HG03097 (cell line): Measurements from ENCODE around the gene OBSCN.
"Not testable (repeated sequence)": the region's sequence is repeated elsewhere in the genome, so short reads cannot be mapped to it uniquely, and the experiment has no call there.

Source experiments
- ATAC-seq: cut with Tn5 transposase; IDR thresholded peaks from one replicate; pipeline ENCODE4 v1.9.1; 2021; ENCODE audit not compliant: unreplicated experiment, low FRiP score

Gene OBSCN

GRCh38 chr1:228249513-228250305 lies 41.9 kb downstream of the OBSCN start:
- ATAC-seq: no peak

- ATAC-seq: not testable (repeated sequence)
These were observed 44.6 kb downstream of the OBSCN start for GRCh38 chr1:228252476-228252875.

GRCh38 chr1:228256626-228257375 lies 49.0 kb downstream of the OBSCN start:
- no peak for ATAC-seq

- ATAC-seq: no peak
These were observed 50.6 kb downstream of the OBSCN start for GRCh38 chr1:228258486-228258885.

- ATAC-seq: no peak
These were observed 51.6 kb downstream of the OBSCN start for GRCh38 chr1:228259368-228259894.

- no peak for ATAC-seq
These were observed 52.1 kb downstream of the OBSCN start for GRCh38 chr1:228259951-228260350.

- ATAC-seq: no peak
These were observed 53.9 kb downstream of the OBSCN start for GRCh38 chr1:228261706-228262105.

GRCh38 chr1:228262475-228262874 lies 54.6 kb downstream of the OBSCN start:
- ATAC-seq: no peak

- no peak for ATAC-seq
These were observed 55.8 kb downstream of the OBSCN start for GRCh38 chr1:228263636-228264035.

GRCh38 chr1:228264090-228264829 lies 56.4 kb downstream of the OBSCN start:
- no peak for ATAC-seq

GRCh38 chr1:228265167-228265566 lies 57.3 kb downstream of the OBSCN start:
- no peak for ATAC-seq

GRCh38 chr1:228267962-228268880 lies 60.4 kb downstream of the OBSCN start:
- no peak for ATAC-seq

- no peak for ATAC-seq
These were observed 61.0 kb downstream of the OBSCN start for GRCh38 chr1:228268881-228269265.

GRCh38 chr1:228269431-228269830 lies 61.6 kb downstream of the OBSCN start:
- not testable (repeated sequence) for ATAC-seq

- no peak for ATAC-seq
These were observed 62.2 kb downstream of the OBSCN start for GRCh38 chr1:228270032-228270431.

GRCh38 chr1:228271701-228272251 lies 63.9 kb downstream of the OBSCN start:
- ATAC-seq: no peak

- ATAC-seq: no peak
These were observed 64.5 kb downstream of the OBSCN start for GRCh38 chr1:228272331-228272791.

GRCh38 chr1:228272831-228273571 lies 65.2 kb downstream of the OBSCN start:
- no peak for ATAC-seq
